ENCODE data around the gene MTR.

Gene MTR

DNA sequence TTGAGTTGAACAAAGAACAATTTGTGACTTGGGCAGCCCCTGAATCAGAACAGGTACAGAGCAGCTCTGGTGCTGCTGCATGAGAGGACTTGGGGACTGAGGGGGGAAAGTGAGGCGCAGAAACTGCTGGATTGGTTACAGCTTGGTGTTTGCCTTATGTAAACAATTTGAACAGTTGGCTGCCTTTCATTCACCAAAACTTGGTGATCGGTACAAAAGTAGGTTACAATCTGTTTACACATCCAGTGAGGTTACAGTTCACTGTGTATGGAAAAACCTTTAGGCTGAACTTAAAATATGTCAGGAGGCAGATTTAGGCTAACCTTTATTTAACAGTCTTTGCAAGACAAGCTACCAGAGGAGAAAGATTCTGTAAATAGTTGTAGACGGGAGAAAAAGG lies 28.6 kb upstream of the MTR start:
- POLR2A ChIA-PET: interaction anchor here (1.2 kb wide), 1 partner anchor 29 kb away, joined by 4 read pairs; the partner anchor contains the start of gene MTR
- no peak for TF ChIP-seq HDGF (IDR thresholded peaks at IDR 0.05; ENCODE audit: borderline replicate concordance)
- no peak for TF ChIP-seq FOXA1 (IDR thresholded peaks at IDR 0.05)
- no peak for TF ChIP-seq SP1 (IDR thresholded peaks at IDR 0.05)
- no peak for TF ChIP-seq BHLHE40 (IDR thresholded peaks at IDR 0.05; ENCODE audit: borderline replicate concordance)
- TF ChIP-seq NFRKB (IDR thresholded peaks at IDR 0.05): no peak
- no peak for TF ChIP-seq SUZ12 (IDR thresholded peaks at IDR 0.05)
- TF ChIP-seq ELF4 (IDR thresholded peaks at IDR 0.05): no peak
- no peak for TF ChIP-seq LEF1 (IDR thresholded peaks at IDR 0.05; ENCODE audit: borderline replicate concordance)
- TF ChIP-seq, protein P1, sequence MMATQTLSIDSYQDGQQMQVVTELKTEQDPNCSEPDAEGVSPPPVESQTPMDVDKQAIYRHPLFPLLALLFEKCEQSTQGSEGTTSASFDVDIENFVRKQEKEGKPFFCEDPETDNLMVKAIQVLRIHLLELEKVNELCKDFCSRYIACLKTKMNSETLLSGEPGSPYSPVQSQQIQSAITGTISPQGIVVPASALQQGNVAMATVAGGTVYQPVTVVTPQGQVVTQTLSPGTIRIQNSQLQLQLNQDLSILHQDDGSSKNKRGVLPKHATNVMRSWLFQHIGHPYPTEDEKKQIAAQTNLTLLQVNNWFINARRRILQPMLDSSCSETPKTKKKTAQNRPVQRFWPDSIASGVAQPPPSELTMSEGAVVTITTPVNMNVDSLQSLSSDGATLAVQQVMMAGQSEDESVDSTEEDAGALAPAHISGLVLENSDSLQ (IDR thresholded peaks at IDR 0.05): no peak
- no peak for TF ChIP-seq FOXK2 (IDR thresholded peaks at IDR 0.05)
- no peak for TF ChIP-seq L3MBTL2 (conservative IDR thresholded peaks at IDR 0.05)
- TF ChIP-seq ARNT (IDR thresholded peaks at IDR 0.05): no peak
- TF ChIP-seq FOXM1 (IDR thresholded peaks at IDR 0.05; ENCODE audit: borderline replicate concordance): no peak
- no peak for TF ChIP-seq TARDBP (IDR thresholded peaks at IDR 0.05)
- DNase-seq (ENCODE audit: extremely low spot score): no peak
- CTCF ChIA-PET: no interaction called here

DNA sequence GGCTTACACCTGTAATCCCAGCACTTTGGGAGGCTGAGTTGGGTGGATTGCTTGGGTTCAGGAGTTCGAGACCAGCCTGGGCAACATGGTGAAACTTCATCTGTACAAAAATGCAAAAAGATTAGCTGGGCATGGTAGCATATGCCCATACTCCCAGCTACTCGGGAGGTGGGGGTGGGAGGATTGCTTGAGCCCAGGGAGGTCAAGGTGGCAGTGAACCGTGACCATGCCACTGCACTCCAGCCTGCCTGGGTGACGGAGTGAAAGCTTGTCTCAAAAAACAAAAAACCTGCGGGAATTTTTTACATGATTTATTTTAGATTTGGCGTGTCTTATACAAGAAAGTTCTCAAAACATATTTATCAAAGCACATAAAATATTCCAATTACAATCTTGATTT lies 27.8 kb upstream of the MTR start:
- no peak for TF ChIP-seq FOXM1 (IDR thresholded peaks at IDR 0.05; ENCODE audit: borderline replicate concordance)
- TF ChIP-seq, protein P1 (IDR thresholded peaks at IDR 0.05): no peak
- TF ChIP-seq L3MBTL2 (conservative IDR thresholded peaks at IDR 0.05): no peak
- no peak for TF ChIP-seq HDGF (IDR thresholded peaks at IDR 0.05; ENCODE audit: borderline replicate concordance)
- no peak for TF ChIP-seq LEF1 (IDR thresholded peaks at IDR 0.05; ENCODE audit: borderline replicate concordance)
- TF ChIP-seq FOXK2 (IDR thresholded peaks at IDR 0.05): no peak
- no peak for TF ChIP-seq SP1 (IDR thresholded peaks at IDR 0.05)
- TF ChIP-seq TARDBP (IDR thresholded peaks at IDR 0.05): no peak
- TF ChIP-seq CTBP1 (IDR thresholded peaks at IDR 0.05; ENCODE audit: borderline replicate concordance): no peak
- no peak for TF ChIP-seq NFRKB (IDR thresholded peaks at IDR 0.05)
- no peak for TF ChIP-seq ELF4 (IDR thresholded peaks at IDR 0.05)
- TF ChIP-seq BHLHE40 (IDR thresholded peaks at IDR 0.05; ENCODE audit: borderline replicate concordance): no peak
- no peak for TF ChIP-seq SUZ12 (IDR thresholded peaks at IDR 0.05)

DNA sequence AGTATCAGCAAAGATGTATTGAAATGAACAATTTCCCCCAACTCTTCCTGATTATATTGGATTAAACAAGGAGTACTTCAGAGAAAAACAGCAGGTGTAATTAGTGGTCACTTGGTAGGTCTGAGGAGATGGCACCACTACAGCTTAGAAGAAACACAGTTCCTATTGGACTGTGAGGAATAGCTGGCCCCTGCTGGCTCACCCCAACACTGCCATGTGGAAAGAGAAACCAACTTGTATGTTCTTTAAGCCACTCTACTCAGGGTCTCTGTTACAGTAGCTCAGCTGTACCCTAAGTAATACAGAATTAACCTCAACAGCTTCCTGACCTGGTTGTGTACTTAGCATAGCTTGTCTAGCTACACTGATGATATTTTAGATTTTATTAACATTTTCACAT lies 26.5 kb upstream of the MTR start:
- TF ChIP-seq LEF1 (IDR thresholded peaks at IDR 0.05; ENCODE audit: borderline replicate concordance): no peak
- no peak for TF ChIP-seq ELF4 (IDR thresholded peaks at IDR 0.05)

More for the DNA sequence above, 27.8 kb upstream of the MTR start:
- ChIA-PET POLR2A (interaction anchor here (1.3 kb wide), 1 partner anchor 28 kb away, joined by 3 read pairs; the partner anchor contains the start of gene MTR), CTCF (interaction anchor here (0.6 kb wide), 1 partner anchor 400 kb away, joined by 5 read pairs; no protein-coding TSS in a partner anchor)
- no peak for DNase-seq (ENCODE audit: extremely low spot score)

DNA sequence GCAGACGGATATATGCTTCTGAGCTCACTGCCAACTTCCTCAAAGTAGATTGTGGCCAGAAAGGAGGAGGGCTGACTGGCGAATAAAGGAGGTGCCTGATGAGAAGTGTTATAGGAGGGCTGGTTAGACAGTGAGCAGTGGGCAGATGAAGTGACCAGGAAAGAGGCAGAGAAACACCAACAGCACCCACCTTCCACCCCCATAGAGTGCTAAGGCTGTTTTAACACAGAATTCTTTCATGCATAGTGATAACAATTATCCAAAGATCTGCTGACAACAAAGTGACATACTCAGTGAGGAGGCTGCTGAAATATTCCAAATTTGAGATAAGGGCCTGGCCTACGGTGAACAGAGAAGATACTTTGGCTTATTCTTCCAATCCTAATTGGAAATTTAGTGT lies 21.2 kb upstream of the MTR start:
- CTCF ChIA-PET: no interaction called here

More for the DNA sequence above, 26.5 kb upstream of the MTR start:
- no peak for DNase-seq (ENCODE audit: extremely low spot score)
- POLR2A ChIA-PET: interaction anchor here (1.2 kb wide), 1 partner anchor 164 kb away, joined by 6 read pairs; the partner anchor contains the start of gene HEATR1
- CTCF ChIA-PET: interaction anchor here (0.6 to 1.6 kb wide), 2 partner anchors 9 to 120 kb away, joined by 4 to 12 read pairs; no protein-coding TSS in a partner anchor

DNA sequence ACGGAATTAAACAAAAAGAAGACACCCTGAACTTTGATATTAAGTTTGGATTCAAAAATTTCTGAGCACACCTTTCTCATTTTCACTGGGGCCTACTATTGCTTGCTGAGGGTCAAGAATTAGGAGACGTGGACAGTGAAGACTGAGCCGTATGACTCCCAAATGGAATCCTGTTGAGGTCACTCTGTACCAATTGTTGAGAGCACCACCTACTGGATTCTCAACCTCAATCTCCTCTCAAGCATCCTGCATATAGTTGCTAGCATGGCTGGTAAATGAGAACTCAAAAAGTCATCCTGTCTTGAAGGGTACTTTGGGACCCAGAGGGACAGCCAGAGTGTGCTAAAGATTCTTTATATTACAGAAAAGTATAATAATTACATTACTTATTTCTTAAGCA lies 20.2 kb upstream of the MTR start:
- ChIA-PET CTCF (interaction anchor here (0.7 kb wide), 1 partner anchor 1468 kb away, joined by 3 read pairs; no protein-coding TSS in a partner anchor), POLR2A (no interaction called here)
- DNase-seq (ENCODE audit: extremely low spot score): peak; percentile 60
- no peak for TF ChIP-seq BHLHE40 (IDR thresholded peaks at IDR 0.05; ENCODE audit: borderline replicate concordance)
- TF ChIP-seq FOXM1 (IDR thresholded peaks at IDR 0.05; ENCODE audit: borderline replicate concordance): no peak
- TF ChIP-seq SUZ12 (IDR thresholded peaks at IDR 0.05): no peak
- no peak for TF ChIP-seq HDGF (IDR thresholded peaks at IDR 0.05; ENCODE audit: borderline replicate concordance)
- no peak for TF ChIP-seq CTBP1 (IDR thresholded peaks at IDR 0.05; ENCODE audit: borderline replicate concordance)
- no peak for TF ChIP-seq NFRKB (IDR thresholded peaks at IDR 0.05)
- no peak for TF ChIP-seq ZNF384 (IDR thresholded peaks at IDR 0.05)
- no peak for TF ChIP-seq SP1 (IDR thresholded peaks at IDR 0.05)
- no peak for TF ChIP-seq ARNT (IDR thresholded peaks at IDR 0.05)
- TF ChIP-seq ELF4 (IDR thresholded peaks at IDR 0.05): no peak
- no peak for TF ChIP-seq FOXA1 (IDR thresholded peaks at IDR 0.05)
- no peak for TF ChIP-seq L3MBTL2 (conservative IDR thresholded peaks at IDR 0.05)
- no peak for TF ChIP-seq LEF1 (IDR thresholded peaks at IDR 0.05; ENCODE audit: borderline replicate concordance)

More for the DNA sequence above, 21.2 kb upstream of the MTR start:
- TF ChIP-seq, protein P1 (IDR thresholded peaks at IDR 0.05): no peak
- no peak for TF ChIP-seq FOXM1 (IDR thresholded peaks at IDR 0.05; ENCODE audit: borderline replicate concordance)
- no peak for TF ChIP-seq ELF4 (IDR thresholded peaks at IDR 0.05)
- no peak for TF ChIP-seq LEF1 (IDR thresholded peaks at IDR 0.05; ENCODE audit: borderline replicate concordance)
- no peak for TF ChIP-seq CTBP1 (IDR thresholded peaks at IDR 0.05; ENCODE audit: borderline replicate concordance)
- TF ChIP-seq SP1 (IDR thresholded peaks at IDR 0.05): no peak
- TF ChIP-seq L3MBTL2 (conservative IDR thresholded peaks at IDR 0.05): no peak
- no peak for TF ChIP-seq ARNT (IDR thresholded peaks at IDR 0.05)
- no peak for TF ChIP-seq NFRKB (IDR thresholded peaks at IDR 0.05)
- TF ChIP-seq BHLHE40 (IDR thresholded peaks at IDR 0.05; ENCODE audit: borderline replicate concordance): no peak
- TF ChIP-seq FOXK2 (IDR thresholded peaks at IDR 0.05): no peak
- no peak for TF ChIP-seq HDGF (IDR thresholded peaks at IDR 0.05; ENCODE audit: borderline replicate concordance)
- no peak for TF ChIP-seq ZNF384 (IDR thresholded peaks at IDR 0.05)
- no peak for TF ChIP-seq FOXA1 (IDR thresholded peaks at IDR 0.05)
- POLR2A ChIA-PET: no interaction called here
- DNase-seq (ENCODE audit: extremely low spot score): no peak

DNA sequence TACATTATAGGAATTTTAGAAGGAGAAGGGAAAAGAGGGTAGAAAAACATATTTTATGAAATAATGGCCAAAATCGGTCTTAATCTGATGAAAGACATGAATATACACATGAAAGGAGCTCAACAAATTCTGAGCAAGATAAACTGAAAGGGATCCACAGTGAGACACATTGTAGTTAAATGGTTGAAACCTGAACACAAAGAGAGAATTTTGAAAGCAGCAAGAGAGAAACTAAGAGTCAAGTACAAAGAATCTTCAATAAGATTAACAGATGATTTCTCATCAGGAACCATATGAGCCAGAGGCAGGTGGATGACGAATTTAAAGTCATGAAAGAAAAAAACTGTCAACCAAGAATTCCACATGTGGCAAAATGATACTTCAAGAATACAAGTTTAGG lies 15.8 kb upstream of the MTR start:
- POLR2A ChIA-PET: no interaction called here
- no peak for DNase-seq (ENCODE audit: extremely low spot score)
- CTCF ChIA-PET: no interaction called here
- TF ChIP-seq HDGF (IDR thresholded peaks at IDR 0.05; ENCODE audit: borderline replicate concordance) (no peak), L3MBTL2 (conservative IDR thresholded peaks at IDR 0.05) (no peak), FOXA1 (IDR thresholded peaks at IDR 0.05) (no peak), BHLHE40 (IDR thresholded peaks at IDR 0.05; ENCODE audit: borderline replicate concordance) (no peak), ELF4 (IDR thresholded peaks at IDR 0.05) (no peak), ARNT (IDR thresholded peaks at IDR 0.05) (no peak), SP1 (IDR thresholded peaks at IDR 0.05) (no peak), TARDBP (IDR thresholded peaks at IDR 0.05) (no peak), FOXK2 (IDR thresholded peaks at IDR 0.05) (no peak), NFRKB (IDR thresholded peaks at IDR 0.05) (no peak), SUZ12 (IDR thresholded peaks at IDR 0.05) (no peak), CTBP1 (IDR thresholded peaks at IDR 0.05; ENCODE audit: borderline replicate concordance) (no peak), FOXM1 (IDR thresholded peaks at IDR 0.05; ENCODE audit: borderline replicate concordance) (no peak), ZNF384 (IDR thresholded peaks at IDR 0.05) (no peak), LEF1 (IDR thresholded peaks at IDR 0.05; ENCODE audit: borderline replicate concordance) (no peak)
- TF ChIP-seq, protein P1 (IDR thresholded peaks at IDR 0.05): no peak
